Jurkat, Clone E6-1 (cell line): ENCODE data around the gene TMC8.

Experiments
- DNase-seq: peaks from one replicate; pipeline ENCODE4 v3.0.0-alpha.2; 2011; ENCODE audit warnings: low read depth, low spot score
- H3K4me3 ChIP-seq: 2 replicates; pipeline ENCODE4 v1.5.1; 2011; ENCODE audit warnings: mild to moderate bottlenecking, low read length, control low read depth, moderate library complexity

Gene TMC8

DNA sequence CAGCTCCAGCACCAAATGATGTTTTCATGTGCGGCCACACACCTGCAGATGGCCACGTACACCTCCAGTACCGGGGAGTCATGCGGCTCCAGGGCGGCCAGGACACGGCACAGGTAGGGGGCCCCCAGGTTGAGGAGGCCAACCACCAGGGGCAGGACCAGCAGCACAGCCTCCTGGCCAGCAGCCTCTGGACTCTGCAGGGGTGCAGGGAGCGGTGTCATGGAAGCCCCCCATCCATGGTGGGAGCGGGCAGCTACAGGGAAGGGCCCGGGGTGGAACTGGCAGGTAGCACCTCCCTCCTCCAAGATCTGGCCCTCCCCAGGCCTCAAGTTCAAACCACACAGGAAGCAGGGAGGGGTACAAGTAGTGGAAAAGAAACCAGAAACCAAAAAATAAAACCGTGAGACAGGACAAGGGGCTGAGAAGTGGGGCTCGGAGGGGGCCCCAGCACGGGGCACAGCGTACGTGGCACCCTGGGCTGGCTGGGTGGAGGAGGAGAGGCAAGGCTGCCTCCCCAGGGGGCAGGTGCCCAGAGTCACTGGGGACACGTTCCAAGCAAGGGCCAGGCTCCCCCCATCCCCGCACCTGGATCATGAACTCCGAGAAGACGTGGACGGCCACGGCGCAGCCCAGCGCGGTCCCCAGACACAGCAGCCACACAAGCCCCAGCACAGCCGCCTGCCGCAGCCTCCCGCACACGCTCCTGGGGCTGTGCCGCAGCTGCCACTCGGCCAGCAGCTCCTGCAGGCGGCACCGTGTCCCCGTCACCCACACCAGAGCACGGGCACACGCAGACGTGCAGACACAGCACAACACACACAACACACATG lies 9.4 kb upstream of the TMC8 start:
- DNase-seq, result peak; percentile 68
- peak overlapping the region; percentile 28 for H3K4me3 ChIP-seq

DNA sequence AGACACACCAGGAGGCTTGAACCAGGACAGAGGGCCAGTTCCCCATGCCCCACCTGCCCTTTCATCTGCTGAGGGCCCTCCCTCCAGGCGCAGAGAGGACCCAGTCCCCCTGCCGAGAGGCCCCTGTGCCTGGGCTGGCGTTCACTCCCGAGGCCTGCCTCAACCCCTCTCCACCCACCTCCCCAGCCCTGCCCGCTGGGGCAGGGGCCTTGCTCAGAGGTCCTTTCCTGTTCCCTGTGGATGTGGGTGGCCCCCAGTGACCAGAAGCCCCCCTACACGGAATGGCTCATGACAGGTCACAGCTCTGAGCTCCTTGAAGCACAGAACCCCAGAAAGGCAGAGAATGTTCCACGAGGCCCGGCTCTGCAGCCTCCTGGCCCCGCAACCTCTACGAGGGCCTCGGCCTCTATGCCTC lies 8.8 kb upstream of the TMC8 start:
- DNase-seq, result no peak
- peak overlapping the region; percentile 28 for H3K4me3 ChIP-seq

DNA sequence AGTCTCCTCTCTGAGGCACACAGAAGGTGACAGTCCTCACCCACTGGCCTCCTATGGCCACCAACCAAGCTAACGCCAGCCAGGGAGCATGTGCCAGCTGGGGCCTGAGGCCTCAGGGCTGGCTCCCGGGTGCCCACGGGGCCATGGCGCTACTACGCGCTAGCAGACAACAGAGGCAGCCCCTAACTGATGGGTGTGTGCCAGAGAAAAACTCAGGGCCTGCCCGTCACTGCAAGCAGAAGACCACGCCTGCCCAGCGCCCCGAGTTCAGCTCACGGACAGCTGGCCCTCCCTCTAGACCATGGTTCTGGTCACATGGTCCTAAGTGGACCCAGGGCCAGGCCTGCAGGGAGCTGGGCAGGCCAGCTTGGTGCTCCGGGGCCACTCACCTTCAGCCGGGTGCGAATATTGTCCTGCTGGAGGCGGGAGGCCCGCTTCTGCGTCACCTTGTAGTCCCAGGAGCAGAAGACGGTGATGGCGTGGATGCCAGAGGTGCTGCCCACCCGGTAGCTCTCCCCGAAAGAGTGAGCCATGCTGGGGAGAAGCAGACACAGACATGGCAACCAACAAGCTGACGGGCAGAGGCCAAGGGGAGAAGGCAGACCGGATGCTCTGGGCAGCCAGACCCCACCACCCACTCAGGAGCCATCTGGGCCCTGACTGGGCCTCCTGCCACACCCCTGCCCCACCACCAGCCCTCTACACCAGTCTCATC lies 8.2 kb upstream of the TMC8 start:
- no peak overlapping the region for H3K4me3 ChIP-seq
- no peak for DNase-seq

DNA sequence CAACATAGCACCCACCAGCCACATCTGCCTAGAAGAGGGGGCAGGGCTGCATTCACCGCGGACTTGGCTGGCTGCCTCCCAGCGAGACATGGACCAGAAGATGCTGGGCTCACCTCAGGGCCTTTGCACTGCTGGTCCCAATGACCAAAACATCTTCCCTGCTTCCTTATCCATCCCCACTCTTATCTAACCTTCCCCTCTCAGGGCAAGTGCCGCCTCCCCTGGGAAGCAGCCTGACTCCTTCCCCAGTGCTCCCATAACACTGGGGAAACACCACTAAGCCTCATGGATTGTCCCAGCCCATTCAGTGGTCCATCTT lies 7.7 kb upstream of the TMC8 start:
- no peak for DNase-seq
- H3K4me3 ChIP-seq, result no peak overlapping the region

DNA sequence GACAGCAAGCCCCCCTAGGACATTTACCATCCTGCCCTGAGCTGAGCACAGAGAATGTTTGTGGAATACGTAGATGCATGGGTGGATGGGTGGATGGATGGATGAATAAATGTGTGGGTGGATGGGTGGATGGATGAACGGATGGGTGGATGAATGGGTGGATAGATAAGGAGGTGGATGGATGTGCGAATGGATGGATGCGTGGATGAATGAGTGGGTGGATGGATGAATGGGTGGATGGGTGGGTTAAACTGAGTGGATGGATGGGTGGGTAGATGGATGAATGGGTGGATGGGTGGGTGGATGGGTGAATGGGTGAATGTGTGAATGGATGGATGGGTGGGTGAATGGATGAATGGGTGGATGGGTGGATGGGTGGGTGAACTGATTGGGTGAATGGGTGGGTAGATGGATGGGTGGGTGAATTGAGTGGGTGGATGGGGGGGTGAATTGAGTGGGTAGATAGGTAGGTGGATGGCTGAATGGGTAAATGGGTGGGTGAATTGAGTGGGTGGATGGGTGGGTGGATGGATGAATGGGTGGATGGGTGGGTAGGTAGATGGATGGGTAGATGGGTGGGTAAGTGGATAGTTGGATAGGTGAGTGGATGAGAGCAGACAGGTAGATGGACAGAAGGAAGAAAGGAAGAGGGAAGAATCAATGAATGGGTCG lies 7.2 kb upstream of the TMC8 start:
- no peak overlapping the region for H3K4me3 ChIP-seq
- no peak for DNase-seq

DNA sequence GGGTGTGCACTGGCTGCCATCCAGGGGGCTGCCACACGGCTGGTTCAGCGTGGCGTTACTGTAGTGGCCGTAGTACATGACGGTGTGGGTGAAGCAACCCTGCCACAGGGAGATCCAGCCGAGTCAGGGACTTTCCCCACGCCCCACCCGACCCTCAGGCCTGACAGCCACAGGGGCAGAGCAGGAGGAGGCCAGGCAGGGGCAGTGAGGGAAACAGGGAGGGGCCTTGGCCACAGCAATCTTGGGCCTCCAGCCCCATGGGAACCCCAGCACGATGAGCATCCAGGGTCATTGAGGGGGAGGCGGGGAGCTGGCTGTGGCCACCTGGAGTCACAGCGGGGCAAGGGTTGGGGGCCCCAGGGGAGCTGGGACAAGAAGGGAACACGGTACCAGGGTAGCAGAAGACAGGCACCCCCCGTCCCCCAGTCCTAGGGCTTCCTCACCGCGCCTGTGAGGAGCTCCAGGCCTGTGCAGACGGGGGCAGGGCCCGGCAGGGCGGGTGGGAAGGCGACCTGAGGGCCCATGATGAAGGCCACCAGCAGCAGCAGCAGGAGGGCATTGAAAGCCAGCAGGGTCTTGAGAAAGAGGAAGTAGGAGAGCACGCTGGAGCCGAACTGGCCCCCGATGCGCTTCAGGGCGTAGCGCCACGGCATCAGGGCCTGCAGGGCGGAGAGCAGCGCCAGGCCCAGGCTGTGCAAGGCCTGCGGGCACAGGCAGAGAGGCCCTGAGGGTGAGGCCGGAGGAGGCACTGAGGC lies 6.3 kb upstream of the TMC8 start:
- no peak for DNase-seq
- H3K4me3 ChIP-seq, result no peak overlapping the region

DNA sequence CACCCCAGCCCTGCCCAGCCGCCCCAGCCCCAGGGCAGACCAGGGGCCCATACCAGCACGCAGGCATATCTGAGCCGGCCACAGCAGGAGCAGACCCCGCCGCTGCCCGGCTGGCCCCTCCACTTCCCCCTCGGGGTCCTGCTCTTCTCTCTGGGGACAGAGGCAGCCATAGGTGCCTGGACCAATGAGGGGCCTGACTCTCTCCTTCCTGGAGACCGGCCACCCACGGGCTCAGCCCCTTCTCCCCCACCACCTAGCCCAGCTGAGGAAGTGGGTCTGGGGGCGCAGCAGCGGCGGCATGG lies 5.8 kb upstream of the TMC8 start:
- no peak for DNase-seq
- H3K4me3 ChIP-seq, result no peak overlapping the region

DNA sequence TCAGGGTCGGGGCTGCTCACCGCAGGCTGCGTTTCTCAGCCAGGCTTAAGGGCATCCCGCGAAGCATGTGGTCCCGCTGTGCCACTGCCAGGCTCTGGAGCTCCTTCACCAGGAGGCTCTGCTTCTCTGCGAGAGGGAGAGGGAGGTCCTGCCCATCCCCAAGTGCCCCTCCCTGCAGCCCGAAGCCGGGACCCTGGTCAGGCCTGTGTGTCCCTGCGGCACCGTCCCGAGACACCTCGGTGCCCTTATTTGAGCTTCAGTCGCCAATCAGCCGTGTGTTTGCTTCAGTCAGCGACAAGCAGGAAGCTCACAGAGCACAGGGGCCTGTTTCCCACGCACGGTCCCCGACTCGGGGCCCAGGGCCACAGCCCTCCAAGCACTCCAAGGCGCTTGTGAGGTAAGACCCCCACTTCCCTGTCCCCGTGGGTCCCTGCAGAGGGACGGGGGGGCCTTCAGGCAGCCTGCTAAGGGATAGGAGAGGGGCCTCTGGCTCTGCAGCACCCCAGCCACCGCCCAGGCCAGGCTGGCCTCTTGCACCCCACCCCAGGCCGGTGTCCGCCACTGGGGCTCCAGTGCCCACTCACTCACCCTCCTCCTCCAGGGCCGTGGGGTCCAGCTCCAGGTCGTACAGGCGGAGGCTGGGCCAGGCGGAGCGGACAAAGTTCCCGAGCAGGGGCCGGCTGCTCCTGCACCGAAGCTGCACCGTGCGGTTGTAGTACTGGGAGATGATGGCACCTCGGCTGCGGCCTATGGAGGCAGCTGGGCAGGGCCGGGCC lies 5.2 kb upstream of the TMC8 start:
- no peak for DNase-seq
- no peak overlapping the region for H3K4me3 ChIP-seq

DNA sequence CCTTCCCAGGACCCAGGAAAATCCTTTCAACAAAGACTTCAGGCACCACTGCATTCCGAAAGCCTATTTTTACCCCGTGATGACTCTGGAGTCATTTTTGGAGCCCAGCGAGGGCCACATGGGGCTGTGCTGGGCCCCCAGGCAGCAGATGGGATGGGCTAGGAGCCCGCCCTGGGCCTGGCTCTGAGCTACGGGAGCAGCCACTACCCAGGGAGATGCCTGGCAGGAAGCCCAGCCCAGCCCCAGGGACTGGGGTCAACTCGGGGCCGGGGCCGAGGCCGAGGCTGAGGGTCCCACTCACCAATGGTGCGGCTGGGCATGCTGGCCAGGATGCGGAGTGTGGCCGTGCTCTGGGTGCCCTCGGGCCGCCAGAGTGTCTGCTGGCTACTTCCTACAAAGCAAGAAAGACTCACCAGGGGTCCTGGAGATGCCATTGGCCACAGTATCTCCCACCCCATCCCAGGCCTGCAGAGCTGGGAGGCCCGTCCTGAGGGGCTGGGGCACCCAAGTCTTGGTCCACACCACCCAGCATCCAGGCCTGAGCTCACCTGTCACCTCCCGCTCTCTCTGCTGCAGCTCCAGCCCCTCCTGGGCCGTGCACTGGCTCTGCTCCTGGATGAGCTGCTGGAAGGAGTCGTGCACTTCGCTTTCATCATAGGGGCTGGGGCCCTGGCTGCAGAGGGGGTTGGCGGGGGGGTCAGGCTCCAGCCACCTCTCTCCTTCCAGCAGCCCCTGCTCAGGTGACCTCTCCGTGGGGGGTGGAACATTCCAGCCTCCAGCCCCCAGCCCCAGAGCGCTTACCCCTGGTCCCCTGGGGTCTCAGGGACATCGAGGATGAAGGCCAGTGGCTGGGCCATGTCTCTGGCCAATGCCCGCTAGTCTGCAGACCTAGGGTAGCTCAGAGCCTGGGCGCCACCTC lies 4.3 kb upstream of the TMC8 start:
- H3K4me3 ChIP-seq, result no peak overlapping the region
- DNase-seq, result no peak

DNA sequence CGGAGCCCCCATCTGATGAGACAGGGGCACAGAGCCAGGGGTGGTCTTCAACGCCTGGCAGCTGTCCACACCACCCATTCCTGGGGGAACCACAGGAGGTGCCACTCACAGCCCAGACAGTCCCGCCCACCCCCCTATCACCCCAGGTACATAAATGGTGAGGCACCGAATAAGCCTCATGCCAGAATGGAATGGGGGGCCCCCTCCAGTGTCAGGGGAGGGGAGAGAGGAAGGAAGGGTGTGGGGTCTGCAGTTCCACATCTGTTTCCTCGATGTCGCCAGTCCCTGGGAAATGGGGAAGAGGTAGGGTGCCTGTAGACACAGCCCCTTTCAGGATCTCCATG lies 3.7 kb upstream of the TMC8 start:
- H3K4me3 ChIP-seq, result peak overlapping the region; percentile 85
- no peak for DNase-seq

DNA sequence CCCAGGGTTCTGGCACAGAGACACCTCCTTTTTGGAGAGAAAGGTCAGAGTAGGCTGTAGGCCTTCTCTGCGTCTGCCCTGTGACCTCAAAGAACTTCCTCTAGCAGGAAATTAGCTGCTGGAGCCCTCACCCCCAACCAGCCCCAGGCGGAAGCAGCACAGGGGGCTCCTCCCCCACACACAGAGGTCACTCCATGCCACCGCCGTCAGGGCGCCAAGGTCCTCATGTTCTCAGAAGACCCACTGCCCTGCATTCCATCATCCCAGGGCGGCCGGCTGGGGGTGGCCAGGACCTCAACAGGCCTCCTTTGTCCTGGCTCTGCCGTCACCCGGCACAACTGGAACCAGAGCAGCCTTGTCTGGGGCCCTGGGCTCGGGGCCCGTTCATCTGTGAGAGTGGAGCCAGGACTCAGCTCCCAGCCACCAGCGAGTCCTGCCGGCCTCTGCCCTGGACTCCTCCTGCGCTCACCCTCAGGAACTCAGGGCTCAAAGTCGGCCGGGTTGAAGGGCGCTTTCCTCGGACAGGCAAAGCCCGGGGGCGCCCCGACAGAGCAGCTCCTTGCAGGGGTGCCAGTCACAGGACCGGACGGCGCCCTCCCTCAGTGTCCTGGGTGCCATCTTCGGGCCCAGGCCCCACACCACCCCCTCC lies 3.2 kb upstream of the TMC8 start:
- no peak for DNase-seq
- peak overlapping the region; percentile 85 for H3K4me3 ChIP-seq

DNA sequence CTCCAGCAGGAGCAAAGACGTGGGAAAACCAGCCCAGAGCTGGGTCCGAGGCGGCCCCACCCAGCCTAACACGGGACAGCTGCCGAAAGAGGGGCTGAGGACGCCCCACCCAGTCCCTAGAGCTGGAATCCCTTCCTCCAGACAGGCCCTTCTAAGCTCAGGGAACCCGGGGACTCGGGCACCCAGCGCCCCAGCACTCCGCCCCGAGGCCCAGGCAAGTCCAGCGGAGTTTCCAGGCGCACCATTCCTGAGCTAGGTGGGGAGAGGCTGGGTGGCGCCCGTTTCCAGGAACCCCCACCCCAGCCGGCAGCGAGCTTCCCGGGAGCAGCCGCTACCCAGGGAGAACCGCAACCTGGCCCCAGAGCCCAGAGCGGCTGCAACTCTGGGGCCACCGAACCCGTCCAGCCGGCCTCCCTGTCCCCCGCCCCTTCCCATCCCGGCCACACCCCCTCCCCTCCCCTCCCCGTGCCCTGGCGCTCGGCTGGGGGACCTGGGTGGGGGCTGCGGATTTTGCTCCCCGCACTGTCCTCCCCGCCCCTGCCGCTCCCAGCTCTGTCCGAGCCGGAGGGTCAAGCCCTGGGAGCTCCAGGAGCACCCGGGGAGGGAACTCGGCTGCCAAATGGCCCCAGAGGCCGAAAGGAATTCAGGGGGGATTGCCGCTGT lies 2.6 kb upstream of the TMC8 start:
- peak overlapping the region; percentile 85 for H3K4me3 ChIP-seq
- no peak for DNase-seq

DNA sequence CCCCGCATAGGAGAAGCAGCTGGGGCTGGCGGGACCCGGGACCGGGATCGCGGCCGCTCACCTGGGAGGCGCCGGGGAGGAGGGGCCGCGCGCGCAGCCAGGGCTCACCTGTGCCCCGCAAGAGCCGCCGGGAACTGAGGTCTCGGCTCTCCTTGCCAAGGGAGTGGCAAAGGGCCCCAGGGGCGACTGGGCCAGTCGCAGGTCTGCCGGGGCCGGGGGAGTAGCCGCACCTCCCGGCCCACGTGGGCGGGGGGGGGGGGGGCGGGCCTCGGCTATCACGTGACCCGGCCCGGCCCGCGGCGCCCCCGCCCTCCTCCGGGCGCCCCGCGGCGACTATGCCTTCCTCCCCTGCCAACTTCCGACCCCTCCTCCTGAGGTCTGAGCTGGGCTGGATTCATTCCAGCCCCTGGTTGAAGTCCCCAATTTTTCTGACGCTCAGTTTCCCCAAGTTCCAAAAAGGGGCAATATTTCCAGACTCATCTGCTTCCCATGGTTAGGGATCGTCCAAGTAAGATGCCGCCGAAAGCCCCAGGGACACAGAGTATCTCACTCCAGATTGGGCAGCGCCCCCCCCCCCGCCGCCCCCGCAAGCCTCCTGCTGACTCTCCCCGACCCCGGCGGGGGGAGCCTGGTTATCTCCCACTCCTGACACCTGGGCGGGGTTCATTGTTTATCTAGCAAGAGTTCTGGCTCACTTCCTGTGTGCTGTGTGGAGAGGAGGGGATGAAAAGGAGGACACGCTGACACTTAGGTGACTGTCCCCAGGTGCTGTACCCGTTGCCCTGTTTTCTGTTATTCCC lies 1.8 kb upstream of the TMC8 start, which contains the start of gene TMC6:
TMC6 (minus strand) TSS at position 205 of the 800 bp plus-strand sequence. CDS start 1,923 bp downstream, outside the sequence.
- H3K4me3 ChIP-seq, result peak within 1 kb of the TSS; percentile 85
- DNase-seq, result peak; percentile 74

DNA sequence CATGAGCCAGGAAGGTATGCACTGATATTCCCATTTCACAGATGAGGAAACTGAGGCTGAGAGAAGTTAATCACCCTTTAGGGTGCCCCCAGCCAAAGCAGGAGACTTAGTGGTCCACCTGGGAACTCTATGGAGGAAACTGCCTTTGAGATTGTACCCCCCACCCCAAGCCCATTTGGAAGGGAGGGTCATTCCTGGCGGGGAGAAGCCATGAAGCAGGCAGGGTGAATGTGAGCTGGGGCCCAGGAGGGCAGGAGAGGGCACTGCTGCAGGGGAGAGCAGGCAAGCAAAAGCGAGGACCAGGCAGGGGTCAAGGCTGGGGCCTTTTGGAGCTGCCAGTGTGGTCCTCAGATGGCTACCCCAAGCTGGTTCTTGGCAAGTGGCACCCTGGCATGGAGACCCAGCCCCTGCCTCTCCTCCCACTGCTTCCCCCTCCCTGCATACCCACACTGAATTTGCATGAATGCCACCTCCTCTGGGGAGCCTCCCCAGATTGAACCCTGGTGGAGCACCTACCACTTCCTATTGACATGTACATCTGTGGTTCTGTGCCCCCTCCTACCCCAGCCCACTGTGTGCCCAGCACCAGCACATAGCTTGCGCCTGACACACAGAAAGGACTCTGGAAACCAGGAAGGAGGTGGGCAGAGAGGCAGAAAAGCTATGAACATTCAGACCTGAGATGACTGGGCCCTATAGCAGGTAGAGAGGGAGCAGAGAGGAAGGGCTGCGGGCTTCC lies 1.1 kb upstream of the TMC8 start:
- DNase-seq, result peak; percentile 61
- peak overlapping the region; percentile 85 for H3K4me3 ChIP-seq

DNA sequence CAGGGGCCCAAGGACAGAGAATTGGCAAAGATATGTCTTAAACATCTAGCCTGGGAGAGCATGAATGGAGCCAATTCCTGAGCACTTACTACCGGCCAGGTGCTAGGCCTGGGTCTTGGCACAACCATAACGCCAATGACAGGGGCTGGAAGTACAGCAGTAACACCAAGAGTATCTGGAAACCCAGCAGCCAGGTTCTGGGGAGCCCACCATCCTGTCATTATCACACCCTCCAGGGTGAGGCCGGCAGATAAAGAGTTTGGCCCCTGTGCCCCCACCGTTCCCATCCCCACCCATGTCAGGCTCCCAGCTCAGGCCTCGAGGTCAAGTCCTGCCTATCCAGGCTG lies 508 bp upstream of the TMC8 start:
- no peak for DNase-seq
- peak overlapping the region; percentile 85 for H3K4me3 ChIP-seq
